GM12878 (cell line): ENCODE data around the gene ANKS1A. TPM values are rescaled to one million over a fixed set of nuclear protein-coding genes. Genes with fewer than 3 reads are reported as not detected.

Source experiments
- ATAC-seq: fragments of 200-7000 bp; cut with Tn5 transposase; 3 replicates; pipeline ENCODE4 v1.9.1; 2020; ENCODE audit warnings: mild to moderate bottlenecking, moderate library complexity
- BruUV-seq: library from RNA; stranded (reverse); fragments of 400-500 nt; replicated peaks from 2 replicates; lab custom pipeline; 2021; lab: Mats Ljungman, UMichigan
- CTCF ChIA-PET: fragments of 300-600 bp; sonication (Branson Sonifier 250); formaldehyde crosslinking; extraction: SDS; loops from one replicate; lab custom pipeline; 2021; ENCODE audit warnings: inconsistent platforms; lab: Yijun Ruan, JAX
- POLR2A ChIA-PET: fragments of 350-600 bp; formaldehyde crosslinking; extraction: SDS; loops from one replicate; lab custom pipeline; 2021; ENCODE audit warnings: inconsistent platforms; lab: Charles Lee
- RAD21 ChIA-PET: fragments of 300-600 bp; sonication (Branson Sonifier 250); formaldehyde crosslinking; loops from one replicate; lab custom pipeline; 2023; ENCODE audit warnings: antibody characterized with exemption; ENCODE audit not compliant: unreplicated experiment; lab: Charles Lee
- SMC1A ChIA-PET: fragments of 300-600 bp; sonication (Branson Sonifier 250); formaldehyde crosslinking; loops from one replicate; lab custom pipeline; 2023; ENCODE audit not compliant: unreplicated experiment, uncharacterized antibody; lab: Charles Lee
- DNase-seq: peaks from one replicate; pipeline ENCODE4 v3.0.0-alpha.2; 2011; ENCODE audit warnings: low read depth, low spot score
- FAIRE-seq: peaks from 3 replicates; lab custom pipeline; 2011; peaks lifted over from hg19 to GRCh38; lab: Jason Lieb, UNC
- H2AFZ ChIP-seq: 2 replicates; pipeline ENCODE4 v1.6.0; 2011; ENCODE audit warnings: low read depth, low read length, control low read depth; ENCODE audit not compliant: control insufficient read depth
- H3K27ac ChIP-seq: 2 replicates; pipeline ENCODE4 v1.5.1; 2011; ENCODE audit warnings: control low read depth; ENCODE audit not compliant: control insufficient read depth, insufficient read depth
- H3K27me3 ChIP-seq, 2 experiments: replicated peaks in 1 of 2; 2 replicates each; pipeline versions ENCODE4 v1.6.0 to v1.6.1; 2011; ENCODE audit warnings: low read length in 1 of 2; ENCODE audit not compliant: control insufficient read depth in 2 of 2, insufficient read depth in 2 of 2
- H3K36me3 ChIP-seq, 2 experiments: 2 replicates each; pipeline ENCODE4 v1.5.1; 2011; ENCODE audit warnings: low read length in 1 of 2; ENCODE audit not compliant: control insufficient read depth in 2 of 2, insufficient read depth in 2 of 2
- H3K4me1 ChIP-seq: 2 replicates; pipeline ENCODE4 v1.6.1; 2011; ENCODE audit warnings: mild to moderate bottlenecking, low read length, moderate library complexity, mixed read lengths; ENCODE audit not compliant: control insufficient read depth, insufficient read depth
- H3K4me2 ChIP-seq: 2 replicates; pipeline ENCODE4 v1.6.0; 2011; ENCODE audit warnings: control low read depth; ENCODE audit not compliant: control insufficient read depth, insufficient read depth
- H3K4me3 ChIP-seq: fragments of 200-600 bp; sonication (generic); 2 replicates; pipeline ENCODE4 v1.5.1; 2016
- H3K79me2 ChIP-seq: 2 replicates; pipeline ENCODE4 v1.6.0; 2011; ENCODE audit warnings: low read length; ENCODE audit not compliant: control insufficient read depth, insufficient read depth
- H3K9ac ChIP-seq: 2 replicates; pipeline ENCODE4 v1.8.0; 2011; ENCODE audit warnings: low read length, control low read depth, mixed read lengths; ENCODE audit not compliant: control insufficient read depth, insufficient read depth
- H3K9me3 ChIP-seq: replicated peaks from 3 replicates; pipeline ENCODE4 v1.5.1; 2011; ENCODE audit warnings: mild to moderate bottlenecking, low read length; ENCODE audit not compliant: control insufficient read depth, insufficient read depth
- H4K20me1 ChIP-seq: 2 replicates; pipeline ENCODE4 v1.6.0; 2011; ENCODE audit not compliant: control insufficient read depth, insufficient read depth
- ATF7 ChIP-seq: fragments of 450-650 bp; IDR thresholded peaks from 2 replicates; pipeline ENCODE4 v1.6.1; 2016; ENCODE audit warnings: low read depth, mild to moderate bottlenecking
- CREB1 ChIP-seq: IDR thresholded peaks from 2 replicates; pipeline ENCODE4 v1.6.1; 2012; ENCODE audit warnings: low read depth, mild to moderate bottlenecking, inconsistent platforms
- EED ChIP-seq: sonication (generic); IDR thresholded peaks from 2 replicates; pipeline ENCODE4 v1.6.1; 2016; ENCODE audit warnings: antibody characterized with exemption, low read depth
- EP300 ChIP-seq, 2 experiments: fragments of 150-350 bp in 1 of 2; IDR thresholded peaks; 2 replicates each; pipeline ENCODE4 v1.6.1; 2011 to 2012; ENCODE audit warnings: low read depth in 2 of 2, low read length in 2 of 2, borderline replicate concordance in 1 of 2, improper control_type of control experiment in 1 of 2, inconsistent platforms in 1 of 2; ENCODE audit not compliant: control insufficient read depth in 1 of 2
- GABPA ChIP-seq: IDR thresholded peaks from 2 replicates; pipeline ENCODE4 v1.6.1; 2014; ENCODE audit warnings: antibody characterized with exemption, low read depth, mild to moderate bottlenecking, inconsistent platforms
- TCF7 ChIP-seq: IDR thresholded peaks from 2 replicates; pipeline ENCODE4 v1.6.1; 2014; ENCODE audit warnings: antibody characterized with exemption, borderline replicate concordance
- WRNIP1 ChIP-seq: IDR thresholded peaks from 2 replicates; pipeline ENCODE4 v1.6.1; 2011; ENCODE audit warnings: low read depth, low read length, improper control_type of control experiment, borderline replicate concordance
- ZBED1 ChIP-seq: IDR thresholded peaks from 2 replicates; pipeline ENCODE4 v1.6.1; 2016; ENCODE audit warnings: borderline replicate concordance
- ZBTB4 ChIP-seq: fragments of 450-650 bp; formaldehyde crosslinking; IDR thresholded peaks from 2 replicates; pipeline ENCODE4 v1.4.0; 2022; ENCODE audit warnings: mild to moderate bottlenecking, moderate library complexity
- ZZZ3 ChIP-seq: IDR thresholded peaks from 2 replicates; pipeline ENCODE4 v1.6.1; 2011; ENCODE audit warnings: low read depth; ENCODE audit not compliant: control insufficient read depth, insufficient read length
- WGBS: methylation state at CpG from one replicate; pipeline ENCODE4 v1.1.6; 2016; ENCODE audit warnings: low lambda C conversion rate; ENCODE audit not compliant: insufficient replicate concordance, insufficient coverage; ENCODE audit errors: missing lambda C conversion rate; 5-methylcytosine and 5-hydroxymethylcytosine counted together
- in situ Hi-C: fragments of 300-500 bp; cut with MboI; formaldehyde crosslinking; loops from 9 replicates; pipeline ENCODE4 v1.14.3; 2018; ENCODE audit warnings: mixed read lengths
- intact Hi-C: fragments of 100-400 bp; cut with micrococcal nuclease; formaldehyde crosslinking; loops from one replicate; pipeline ENCODE4 v1.14.2; 2022; ENCODE audit not compliant: unreplicated experiment
- polyA plus RNA-seq, 11 experiments: library from polyadenylated mRNA; depleted of rRNA in 4 of 11; unstranded in 6 of 11; stranded (reverse) in 5 of 11; fragments of >200 nt; fragmentation: Nextera tagmentation in 4 of 11; fragmentation: Illumina TruSeq in 1 of 11; extraction: Ambion mirVana in 4 of 11; extraction: Trizol in 1 of 11; gene quantifications; 1 replicate in 1 of 11; 2 replicates in 10 of 11; pipeline versions ENCODE4 v1.2.1 to v1.2.3, GENCODE V29; 2011 to 2016; ENCODE audit warnings: inconsistent platforms in 2 of 11, missing spikeins in 2 of 11, low read depth in 1 of 11
- total RNA-seq, 4 experiments: library from RNA; depleted of rRNA in 3 of 4; stranded (reverse); fragments of >200 nt in 3 of 4; fragmentation: Illumina TruSeq in 1 of 4; extraction: Trizol in 1 of 4; gene quantifications; 2 replicates each; pipeline versions ENCODE4 v1.2.1 to v1.2.3, GENCODE V29; 2013 to 2021
- TF ChIP-seq, protein P1 (sequence below): fragments of 150-350 bp; IDR thresholded peaks from 2 replicates; pipeline ENCODE4 v1.6.1; 2016; ENCODE audit warnings: low read depth, low read length

ANKS1A gene
- total and polyA plus RNA-seq, 10 of the 15 experiments (the other 5 are each of a cell fraction or from before 2014, with no cell fraction given), result 0.60 to 7.0 (median 3.0) TPM

GRCh38 chr6:35018182-35018519 lies 129.1 kb downstream of the ANKS1A start:
- Histone ChIP-seq H3K4me3 (no peak overlapping the region), H3K4me2 (no peak overlapping the region), H3K36me3 (no peaks in the 10 kb centered on the region; a peak in 1 of 4 replicates), H3K9ac (no peak overlapping the region), H4K20me1 (no peaks in the 10 kb centered on the region), H2AFZ (no peak overlapping the region), H3K4me1 (no peaks in the 10 kb centered on the region), H3K27ac (no peak overlapping the region), H3K9me3 (no peaks in the 10 kb centered on the region), H3K27me3 (no peaks in the 10 kb centered on the region), H3K79me2 (no peaks in the 10 kb centered on the region)
- in situ Hi-C loops, result no loop called here
- FAIRE-seq (no peak), ATAC-seq (no peak), DNase-seq (no peak)
- SMC1A ChIA-PET, result interaction anchor here (1.4 kb wide), 1 partner anchor 12 kb away, joined by 3 read pairs; no protein-coding TSS in a partner anchor
- BruUV-seq, result no TSS peak
- 80% methylated on average over 3 of the region's 3 CpGs for WGBS
- RAD21 ChIA-PET, result no interaction called here
- intact Hi-C loops, result no loop called here
- TF ChIP-seq TCF7, result no peak
- POLR2A ChIA-PET, result no interaction called here
- CTCF ChIA-PET, result interaction anchor here (1.2 kb wide), 1 partner anchor 187 kb away, joined by 3 read pairs; no protein-coding TSS in a partner anchor

GRCh38 chr6:35018746-35019145 lies 129.7 kb downstream of the ANKS1A start:
- POLR2A ChIA-PET, result no interaction called here
- intact Hi-C loops, result no loop called here
- TF ChIP-seq ZZZ3 (no peak), EED (no peak), EP300 (IDR thresholded peaks at IDR 0.05; ENCODE audit: borderline replicate concordance in 1 of 2, control insufficient read depth in 1 of 2, low read depth in 2 of 2, low read length in 2 of 2) (no peak), WRNIP1 (no peak), ZBED1 (no peak), ATF7 (no peak), GABPA (no peak), ZBTB4 (CRISPR knock-in tag) (no peak), CREB1 (no peak)
- TF ChIP-seq, protein P1, sequence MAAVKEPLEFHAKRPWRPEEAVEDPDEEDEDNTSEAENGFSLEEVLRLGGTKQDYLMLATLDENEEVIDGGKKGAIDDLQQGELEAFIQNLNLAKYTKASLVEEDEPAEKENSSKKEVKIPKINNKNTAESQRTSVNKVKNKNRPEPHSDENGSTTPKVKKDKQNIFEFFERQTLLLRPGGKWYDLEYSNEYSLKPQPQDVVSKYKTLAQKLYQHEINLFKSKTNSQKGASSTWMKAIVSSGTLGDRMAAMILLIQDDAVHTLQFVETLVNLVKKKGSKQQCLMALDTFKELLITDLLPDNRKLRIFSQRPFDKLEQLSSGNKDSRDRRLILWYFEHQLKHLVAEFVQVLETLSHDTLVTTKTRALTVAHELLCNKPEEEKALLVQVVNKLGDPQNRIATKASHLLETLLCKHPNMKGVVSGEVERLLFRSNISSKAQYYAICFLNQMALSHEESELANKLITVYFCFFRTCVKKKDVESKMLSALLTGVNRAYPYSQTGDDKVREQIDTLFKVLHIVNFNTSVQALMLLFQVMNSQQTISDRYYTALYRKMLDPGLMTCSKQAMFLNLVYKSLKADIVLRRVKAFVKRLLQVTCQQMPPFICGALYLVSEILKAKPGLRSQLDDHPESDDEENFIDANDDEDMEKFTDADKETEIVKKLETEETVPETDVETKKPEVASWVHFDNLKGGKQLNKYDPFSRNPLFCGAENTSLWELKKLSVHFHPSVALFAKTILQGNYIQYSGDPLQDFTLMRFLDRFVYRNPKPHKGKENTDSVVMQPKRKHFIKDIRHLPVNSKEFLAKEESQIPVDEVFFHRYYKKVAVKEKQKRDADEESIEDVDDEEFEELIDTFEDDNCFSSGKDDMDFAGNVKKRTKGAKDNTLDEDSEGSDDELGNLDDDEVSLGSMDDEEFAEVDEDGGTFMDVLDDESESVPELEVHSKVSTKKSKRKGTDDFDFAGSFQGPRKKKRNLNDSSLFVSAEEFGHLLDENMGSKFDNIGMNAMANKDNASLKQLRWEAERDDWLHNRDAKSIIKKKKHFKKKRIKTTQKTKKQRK, result no peak

More at GRCh38 chr6:35018746-35019145, 129.7 kb downstream of the ANKS1A start:
- H3K4me3 ChIP-seq, result no peak overlapping the region
- no peaks in the 10 kb centered on the region; a peak in 1 of 4 replicates for H3K36me3 ChIP-seq
- H3K79me2 ChIP-seq, result no peaks in the 10 kb centered on the region
- CTCF ChIA-PET, result interaction anchor here (1.2 kb wide), 1 partner anchor 187 kb away, joined by 3 read pairs; no protein-coding TSS in a partner anchor
- FAIRE-seq, result no peak
- RAD21 ChIA-PET, result no interaction called here
- in situ Hi-C loops, result no loop called here
- H3K4me2 ChIP-seq, result no peak overlapping the region
- no peaks in the 10 kb centered on the region for H3K9me3 ChIP-seq
- no peak overlapping the region for H2AFZ ChIP-seq
- no peak for DNase-seq
- H4K20me1 ChIP-seq, result no peaks in the 10 kb centered on the region
- H3K27ac ChIP-seq, result no peak overlapping the region
- no peak overlapping the region for H3K9ac ChIP-seq
- ATAC-seq, result no peak
- SMC1A ChIA-PET, result interaction anchor here (1.4 kb wide), 1 partner anchor 11 kb away, joined by 3 read pairs; no protein-coding TSS in a partner anchor
- 64% methylated on average over 2 of the region's 2 CpGs for WGBS
- no TSS peak for BruUV-seq
- H3K4me1 ChIP-seq, result no peaks in the 10 kb centered on the region
- no peaks in the 10 kb centered on the region for H3K27me3 ChIP-seq
